Measurements from ENCODE around the gene TBRG1. TPM values are rescaled to one million over a fixed set of nuclear protein-coding genes. Genes with fewer than 3 reads are reported as not detected.

The TBRG1 gene
- total RNA-seq, 4 donors from 2014 or later = 35.2 to 54.2 (median 42.4) TPM

- H3K4me3 ChIP-seq = no peak overlapping the region
- ATAC-seq = peak; percentile 50
- WGBS, 2 donors (ENCODE audit: low coverage in 1 of 2) = 12 to 33% methylated on average over 2 to 3 of the region's 3 CpGs
- H3K27me3 ChIP-seq = no peaks in the 10 kb centered on the region
- no peaks in the 10 kb centered on the region for H3K9me3 ChIP-seq
- peaks cover 0 to 29% of the 10 kb centered on the region in 2 donors for H3K36me3 ChIP-seq
- TF ChIP-seq CTCF (IDR thresholded peaks at IDR 0.05) (no peak), POLR2A (IDR thresholded peaks at IDR 0.05) (no peak), EP300 (IDR thresholded peaks at IDR 0.05) (no peak), POLR2AphosphoS5 (IDR thresholded peaks at IDR 0.05) (no peak)
- H3K4me1 ChIP-seq = peaks cover 0 to 7% (median 0%) of the 10 kb centered on the region in 3 donors
- H3K27ac ChIP-seq = no peak overlapping the region
These were observed 21.2 kb downstream of the TBRG1 start for GRCh38 chr11:124643605-124644425.

GRCh38 chr11:124644426-124645280 lies 22.0 kb downstream of the TBRG1 start:
- Histone ChIP-seq H3K36me3 (peaks cover 0 to 29% of the 10 kb centered on the region in 2 donors), H3K4me3 (peak overlapping the region; percentile 22 to 23), H3K27ac (no peak overlapping the region), H3K27me3 (no peaks in the 10 kb centered on the region), H3K9me3 (no peaks in the 10 kb centered on the region), H3K4me1 (peaks cover 0 to 7% (median 0%) of the 10 kb centered on the region in 3 donors)
- TF ChIP-seq POLR2A (IDR thresholded peaks at IDR 0.05) (no peak), CTCF (IDR thresholded peaks at IDR 0.05) (peak; percentile 75 to 78 (median 76))
- peak; percentile 76 for ATAC-seq
- WGBS, 2 donors (ENCODE audit: low coverage in 1 of 2) = 17 to 25% methylated on average over 11 to 14 of the region's 16 CpGs

DNA sequence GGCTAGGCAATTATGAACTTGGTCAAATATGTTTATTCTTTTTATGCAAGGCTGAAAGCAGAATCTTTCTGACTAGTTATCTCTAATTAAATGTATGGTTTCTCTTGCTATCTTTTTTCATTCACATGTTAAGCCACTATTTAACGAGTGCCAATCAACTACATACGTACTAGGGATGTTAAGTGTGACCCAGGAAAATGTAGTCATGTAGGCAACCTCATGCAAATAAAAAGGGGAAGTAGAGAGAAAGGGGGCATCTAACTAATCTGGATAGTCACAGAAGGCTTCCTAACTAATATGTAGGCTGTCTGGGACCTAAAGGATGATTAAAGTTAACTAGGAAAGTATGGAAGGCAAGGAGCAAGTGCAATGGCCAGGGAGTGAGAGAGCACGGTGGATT lies 23.5 kb downstream of the TBRG1 start:
- H3K4me3 ChIP-seq = no peak overlapping the region
- WGBS, 2 donors (ENCODE audit: low coverage in 1 of 2) = 85 to 90% methylated on average over 2 to 3 of the region's 3 CpGs
- TF ChIP-seq POLR2A (IDR thresholded peaks at IDR 0.05) = no peak
- TF ChIP-seq CTCF (IDR thresholded peaks at IDR 0.05) = no peak
- TF ChIP-seq POLR2AphosphoS5 (IDR thresholded peaks at IDR 0.05) = no peak
- no peak for TF ChIP-seq EP300 (IDR thresholded peaks at IDR 0.05)
- H3K36me3 ChIP-seq = peaks cover 0 to 39% of the 10 kb centered on the region in 2 donors
- peaks cover 0 to 7% (median 0%) of the 10 kb centered on the region in 3 donors for H3K4me1 ChIP-seq
- ATAC-seq = no peak
- H3K27me3 ChIP-seq = no peaks in the 10 kb centered on the region
- H3K9me3 ChIP-seq = no peaks in the 10 kb centered on the region
- H3K27ac ChIP-seq = no peak overlapping the region

GRCh38 chr11:124648610-124649009 lies 25.9 kb downstream of the TBRG1 start:
- no peak for ATAC-seq
- peaks cover 0 to 62% of the 10 kb centered on the region in 2 donors for H3K36me3 ChIP-seq

More at GRCh38 chr11:124648610-124649009, 25.9 kb downstream of the TBRG1 start:
- Histone ChIP-seq H3K4me3 (no peak overlapping the region), H3K9me3 (no peaks in the 10 kb centered on the region), H3K4me1 (peaks cover 0 to 7% (median 0%) of the 10 kb centered on the region in 3 donors), H3K27me3 (no peaks in the 10 kb centered on the region), H3K27ac (no peak overlapping the region)
- 76 to 80% methylated on average over 1 to 6 of the region's 6 CpGs for WGBS, 2 donors (ENCODE audit: low coverage in 1 of 2)
- no peak for TF ChIP-seq EP300 (IDR thresholded peaks at IDR 0.05)
- no peak for TF ChIP-seq POLR2A (IDR thresholded peaks at IDR 0.05)
- TF ChIP-seq POLR2AphosphoS5 (IDR thresholded peaks at IDR 0.05) = no peak
- no peak for TF ChIP-seq CTCF (IDR thresholded peaks at IDR 0.05)
